ENCODE results near the gene RASSF4. TPM values are rescaled to one million over a fixed set of nuclear protein-coding genes. Genes with fewer than 3 reads are reported as not detected.
A peak's percentile ranks its signal among the peaks of the same experiment; 100 is the strongest.

The RASSF4 gene, protein sequence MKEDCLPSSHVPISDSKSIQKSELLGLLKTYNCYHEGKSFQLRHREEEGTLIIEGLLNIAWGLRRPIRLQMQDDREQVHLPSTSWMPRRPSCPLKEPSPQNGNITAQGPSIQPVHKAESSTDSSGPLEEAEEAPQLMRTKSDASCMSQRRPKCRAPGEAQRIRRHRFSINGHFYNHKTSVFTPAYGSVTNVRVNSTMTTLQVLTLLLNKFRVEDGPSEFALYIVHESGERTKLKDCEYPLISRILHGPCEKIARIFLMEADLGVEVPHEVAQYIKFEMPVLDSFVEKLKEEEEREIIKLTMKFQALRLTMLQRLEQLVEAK
- total RNA-seq, result 10 to 100 TPM; 23.5 to 57.7 (median 31.6) TPM

DNA sequence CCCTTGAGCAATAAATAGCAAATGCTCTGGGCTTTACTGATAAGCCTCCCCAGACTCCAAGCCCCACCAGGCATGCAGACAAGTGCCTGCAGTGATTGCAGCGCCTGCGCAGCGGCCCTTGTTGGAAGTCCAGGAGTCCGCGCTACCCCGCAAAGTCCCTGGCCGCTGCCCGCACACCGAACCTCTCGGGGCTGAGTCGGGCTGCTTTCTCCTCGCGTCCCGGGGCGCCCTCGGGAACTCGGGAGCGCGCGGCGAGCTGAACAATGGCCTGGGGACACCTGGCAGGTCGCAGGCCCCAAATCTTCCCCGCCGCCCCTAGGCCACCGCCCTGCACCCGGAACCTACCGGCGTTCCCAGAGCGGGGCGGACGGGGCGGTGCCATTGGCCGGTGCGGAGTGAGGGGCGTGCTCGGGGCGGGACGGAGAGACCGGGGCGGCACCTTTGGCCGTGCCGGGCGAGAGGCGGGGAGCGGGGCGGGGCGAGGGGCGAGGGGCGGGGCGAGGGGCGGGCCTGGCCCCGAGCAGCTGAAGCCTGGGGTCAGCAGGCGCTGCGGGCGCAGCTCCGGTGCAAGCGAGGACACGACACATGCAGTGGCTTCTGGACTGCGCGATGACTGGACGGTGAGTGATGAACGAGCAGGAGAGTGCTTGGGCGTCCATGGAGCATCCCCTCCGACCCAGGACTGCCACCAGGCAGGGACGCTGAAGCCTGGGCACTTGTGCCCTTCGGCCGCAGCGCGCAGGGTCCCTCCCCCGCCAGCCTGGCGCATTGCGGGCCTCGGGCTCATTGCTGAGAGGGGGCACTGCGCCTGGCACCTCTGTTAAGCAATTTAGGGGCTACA is at the start of gene RASSF4:
RASSF4 (plus strand) TSS at position 556 of the 841 bp plus-strand sequence. CDS start 10,401 bp downstream, outside the sequence.
- Histone ChIP-seq H3K27me3 (no peaks in the 10 kb centered on the region), H3K27ac (peak within 1 kb of the TSS; percentile 58 to 94 (median 92)), H3K9me3 (no peaks in the 10 kb centered on the region), H3K36me3 (peaks cover 0 to 14% of the 10 kb centered on the region in 2 donors), H3K4me3 (peak within 1 kb of the TSS; percentile 61 to 82), H3K4me1 (peaks cover 0 to 86% (median 27%) of the 10 kb centered on the region in 3 donors)
- WGBS, 2 donors (ENCODE audit: low coverage in 1 of 2), result 0% methylated on average over 7 of the region's 74 CpGs; no CpG with 5 or more reads in 1 of the 2 donors
- peak; percentile 83 to 87 for TF ChIP-seq POLR2A (IDR thresholded peaks at IDR 0.05)
- TF ChIP-seq, protein P1, sequence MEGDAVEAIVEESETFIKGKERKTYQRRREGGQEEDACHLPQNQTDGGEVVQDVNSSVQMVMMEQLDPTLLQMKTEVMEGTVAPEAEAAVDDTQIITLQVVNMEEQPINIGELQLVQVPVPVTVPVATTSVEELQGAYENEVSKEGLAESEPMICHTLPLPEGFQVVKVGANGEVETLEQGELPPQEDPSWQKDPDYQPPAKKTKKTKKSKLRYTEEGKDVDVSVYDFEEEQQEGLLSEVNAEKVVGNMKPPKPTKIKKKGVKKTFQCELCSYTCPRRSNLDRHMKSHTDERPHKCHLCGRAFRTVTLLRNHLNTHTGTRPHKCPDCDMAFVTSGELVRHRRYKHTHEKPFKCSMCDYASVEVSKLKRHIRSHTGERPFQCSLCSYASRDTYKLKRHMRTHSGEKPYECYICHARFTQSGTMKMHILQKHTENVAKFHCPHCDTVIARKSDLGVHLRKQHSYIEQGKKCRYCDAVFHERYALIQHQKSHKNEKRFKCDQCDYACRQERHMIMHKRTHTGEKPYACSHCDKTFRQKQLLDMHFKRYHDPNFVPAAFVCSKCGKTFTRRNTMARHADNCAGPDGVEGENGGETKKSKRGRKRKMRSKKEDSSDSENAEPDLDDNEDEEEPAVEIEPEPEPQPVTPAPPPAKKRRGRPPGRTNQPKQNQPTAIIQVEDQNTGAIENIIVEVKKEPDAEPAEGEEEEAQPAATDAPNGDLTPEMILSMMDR (IDR thresholded peaks at IDR 0.05), result peak in 1 of 4 experiments; percentile 2
- no peak for TF ChIP-seq EP300 (IDR thresholded peaks at IDR 0.05)
- TF ChIP-seq POLR2AphosphoS5 (IDR thresholded peaks at IDR 0.05), result peak; percentile 85
- ATAC-seq, result peak; percentile 95

GRCh38 chr10:44909910-44910309 is 49.7 kb upstream of the RASSF4 start:
- no peak for TF ChIP-seq POLR2AphosphoS5 (IDR thresholded peaks at IDR 0.05)
- no peak for TF ChIP-seq POLR2A (IDR thresholded peaks at IDR 0.05)
- TF ChIP-seq EP300 (IDR thresholded peaks at IDR 0.05), result no peak
- TF ChIP-seq, protein P1 (IDR thresholded peaks at IDR 0.05), result no peak
- 44 to 100% methylated on average over 1 of the region's 1 CpG for WGBS, 2 donors (ENCODE audit: low coverage in 1 of 2)

DNA sequence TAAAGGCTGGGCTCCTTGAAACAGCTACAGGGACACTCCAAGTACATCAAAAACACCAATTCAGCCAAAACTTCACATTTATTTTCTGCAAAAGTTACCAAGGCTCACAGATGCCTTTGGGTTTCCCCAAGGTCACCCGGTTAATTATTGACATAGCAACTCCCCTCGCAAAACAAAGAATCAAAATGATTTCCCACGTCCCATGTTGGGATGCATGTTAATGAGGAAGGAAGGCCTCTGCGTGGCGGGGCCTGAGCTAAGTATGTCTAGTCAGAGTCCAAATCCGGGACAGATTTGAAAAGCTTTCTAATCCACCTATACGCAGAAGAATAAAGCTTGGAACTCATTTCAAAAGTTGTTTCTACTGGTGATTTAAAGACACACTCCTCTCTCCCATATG is 49.0 kb upstream of the RASSF4 start:
- H3K4me1 ChIP-seq, result peaks cover 0 to 19% (median 0%) of the 10 kb centered on the region in 3 donors
- no peaks in the 10 kb centered on the region for H3K36me3 ChIP-seq
- TF ChIP-seq, protein P1 (IDR thresholded peaks at IDR 0.05), result no peak
- TF ChIP-seq EP300 (IDR thresholded peaks at IDR 0.05) (no peak), POLR2AphosphoS5 (IDR thresholded peaks at IDR 0.05) (no peak), POLR2A (IDR thresholded peaks at IDR 0.05) (no peak)
- WGBS, 2 donors (ENCODE audit: low coverage in 1 of 2), result 50 to 76% methylated on average over 4 to 7 of the region's 7 CpGs
- ATAC-seq, result no peak
- no peaks in the 10 kb centered on the region for H3K27me3 ChIP-seq
- H3K27ac ChIP-seq, result no peak overlapping the region
- H3K4me3 ChIP-seq, result no peak overlapping the region
- peaks cover 0 to 3% (median 0%) of the 10 kb centered on the region in 3 donors for H3K9me3 ChIP-seq

More at GRCh38 chr10:44909910-44910309, 49.7 kb upstream of the RASSF4 start:
- no peak overlapping the region for H3K27ac ChIP-seq
- peaks cover 0 to 8% (median 0%) of the 10 kb centered on the region in 3 donors for H3K9me3 ChIP-seq
- no peaks in the 10 kb centered on the region for H3K36me3 ChIP-seq
- H3K4me3 ChIP-seq, result no peak overlapping the region
- H3K4me1 ChIP-seq, result peaks cover 0 to 19% (median 0%) of the 10 kb centered on the region in 3 donors
- no peak for ATAC-seq
- H3K27me3 ChIP-seq, result no peaks in the 10 kb centered on the region

DNA sequence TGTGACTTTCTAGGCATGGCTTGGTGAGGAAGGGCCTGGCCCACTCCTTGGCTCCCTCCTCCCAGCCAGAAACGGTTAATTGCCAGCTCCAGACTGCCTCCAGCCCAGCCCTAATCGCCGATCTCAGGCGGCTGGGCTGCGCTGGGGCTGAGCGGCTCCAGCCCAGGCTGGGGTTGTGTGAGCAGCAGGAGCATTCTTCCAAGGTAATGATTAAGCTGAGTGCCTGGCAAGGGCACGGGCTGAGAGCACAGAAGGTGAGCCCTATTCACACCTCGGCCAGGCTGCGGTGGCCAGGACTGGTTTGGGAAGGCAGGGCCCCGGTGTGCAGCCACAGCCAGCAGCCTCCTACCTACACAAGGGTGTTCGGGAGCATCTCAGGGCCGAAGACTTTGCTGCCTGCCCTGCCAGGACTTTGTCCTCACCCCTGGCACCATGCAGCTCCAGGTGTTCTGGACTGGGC is 48.5 kb upstream of the RASSF4 start, which contains the start of gene TMEM72:
TMEM72 (plus strand) TSS at position 257 of the 460 bp plus-strand sequence; CDS start at position 433, 176 bp downstream.
- peaks cover 0 to 19% (median 0%) of the 10 kb centered on the region in 3 donors for H3K4me1 ChIP-seq
- H3K27ac ChIP-seq, result no peak within 1 kb of the TSS
- no CpG with 5 or more reads among the region's 12 CpGs for WGBS, 2 donors (ENCODE audit: low coverage in 1 of 2)
- no peak for TF ChIP-seq EP300 (IDR thresholded peaks at IDR 0.05)
- TF ChIP-seq, protein P1 (IDR thresholded peaks at IDR 0.05), result no peak
- no peak for TF ChIP-seq POLR2A (IDR thresholded peaks at IDR 0.05)
- TF ChIP-seq POLR2AphosphoS5 (IDR thresholded peaks at IDR 0.05), result no peak
- no peaks in the 10 kb centered on the region for H3K9me3 ChIP-seq
- no peaks in the 10 kb centered on the region for H3K27me3 ChIP-seq
- H3K36me3 ChIP-seq, result no peaks in the 10 kb centered on the region
- no peak for ATAC-seq
- no peak within 1 kb of the TSS for H3K4me3 ChIP-seq
